ENCODE data around the gene RAB3B.
"Not testable (repeated sequence)": the region's sequence is repeated elsewhere in the genome, so short reads cannot be mapped to it uniquely, and the experiment has no call there.

Gene RAB3B, protein sequence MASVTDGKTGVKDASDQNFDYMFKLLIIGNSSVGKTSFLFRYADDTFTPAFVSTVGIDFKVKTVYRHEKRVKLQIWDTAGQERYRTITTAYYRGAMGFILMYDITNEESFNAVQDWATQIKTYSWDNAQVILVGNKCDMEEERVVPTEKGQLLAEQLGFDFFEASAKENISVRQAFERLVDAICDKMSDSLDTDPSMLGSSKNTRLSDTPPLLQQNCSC

DNA sequence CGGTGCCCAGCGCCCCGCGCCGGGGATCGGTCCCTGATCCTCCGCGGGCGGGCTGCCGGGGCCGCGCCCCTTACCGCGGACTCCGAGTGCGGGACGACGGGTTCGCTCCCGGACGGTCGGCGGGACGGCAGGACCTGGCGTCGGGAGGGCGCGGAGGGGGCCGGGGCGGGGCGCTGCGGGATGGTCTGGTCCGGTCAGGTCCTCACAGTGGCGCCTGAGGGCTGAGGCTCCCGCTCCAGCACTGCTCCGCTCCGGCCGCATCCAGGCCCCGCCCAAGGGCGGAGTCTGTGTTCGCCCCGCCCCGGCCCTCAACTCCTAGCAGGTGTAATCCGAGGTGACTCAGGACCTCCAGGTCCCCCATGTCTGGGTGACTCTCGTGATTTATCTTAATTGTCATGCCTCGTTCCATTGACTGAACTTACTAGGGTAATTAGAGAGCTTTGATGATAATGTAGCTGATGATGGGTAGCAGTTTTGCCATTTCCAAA, at the start of gene RAB3B:
Gene RAB3B, minus strand, starts transcription at position 223 of the 488 bp plus-strand sequence. CDS start 13,583 bp downstream, outside the sequence.
- DNase-seq (ENCODE audit: low spot score): peak; percentile 82

DNA sequence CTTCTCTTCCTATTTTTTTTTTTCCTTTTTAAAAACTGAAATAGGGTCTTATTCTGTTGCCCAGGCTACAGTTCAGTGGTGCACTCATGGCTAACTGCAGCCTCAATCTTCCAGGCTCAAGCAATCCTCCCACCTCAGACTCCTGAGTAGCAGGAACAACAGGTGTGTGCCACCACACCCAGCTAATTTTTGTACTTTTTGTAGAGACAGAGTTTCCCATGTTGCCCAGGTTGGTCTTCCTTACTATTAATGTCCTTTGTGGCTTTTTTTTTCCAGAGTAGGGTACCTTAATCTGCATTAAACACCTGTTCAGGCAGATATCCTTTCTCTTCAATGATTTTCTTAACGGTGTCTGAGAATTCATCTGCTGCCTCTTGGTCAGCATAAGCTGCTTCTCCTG, 47.4 kb upstream of the RAB3B start:
- DNase-seq (ENCODE audit: low spot score): no peak

DNA sequence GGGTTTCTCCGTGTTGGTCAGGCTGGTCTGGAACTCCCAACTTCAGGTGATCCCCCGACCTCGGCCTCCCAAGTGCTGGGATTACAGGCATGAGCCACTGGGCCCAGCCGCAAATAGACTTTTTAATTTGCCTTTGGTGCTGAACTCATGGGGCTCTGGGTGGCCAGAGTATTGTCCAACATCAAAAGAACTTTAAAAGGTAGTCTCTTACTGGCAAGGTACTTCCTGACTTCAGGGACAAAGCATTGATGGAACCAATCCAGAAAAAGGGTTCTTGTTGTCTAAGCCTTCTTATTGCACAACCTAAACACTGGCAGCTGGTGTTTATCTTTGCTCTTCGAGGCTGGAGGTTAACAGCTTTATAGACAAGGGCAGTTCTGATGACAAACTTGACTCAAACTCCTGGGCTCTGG, 46.9 kb upstream of the RAB3B start:
- no peak for DNase-seq (ENCODE audit: low spot score)

DNA sequence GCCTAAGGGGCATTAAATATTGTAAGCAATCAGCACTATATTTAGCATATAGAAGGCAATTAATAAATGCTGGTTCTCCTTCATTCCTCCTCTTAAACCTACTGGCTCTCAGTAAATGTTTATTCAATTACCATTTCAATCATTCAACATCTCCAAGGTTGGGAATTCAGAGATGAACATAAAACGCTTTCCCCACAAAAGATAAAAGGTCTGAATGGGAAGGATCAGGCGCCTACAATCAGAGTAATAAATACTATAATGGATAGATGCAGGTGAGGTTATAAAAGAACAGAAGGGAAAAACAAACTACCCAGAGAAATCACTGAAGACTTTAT, 43.5 kb upstream of the RAB3B start:
- DNase-seq (ENCODE audit: low spot score): no peak

DNA sequence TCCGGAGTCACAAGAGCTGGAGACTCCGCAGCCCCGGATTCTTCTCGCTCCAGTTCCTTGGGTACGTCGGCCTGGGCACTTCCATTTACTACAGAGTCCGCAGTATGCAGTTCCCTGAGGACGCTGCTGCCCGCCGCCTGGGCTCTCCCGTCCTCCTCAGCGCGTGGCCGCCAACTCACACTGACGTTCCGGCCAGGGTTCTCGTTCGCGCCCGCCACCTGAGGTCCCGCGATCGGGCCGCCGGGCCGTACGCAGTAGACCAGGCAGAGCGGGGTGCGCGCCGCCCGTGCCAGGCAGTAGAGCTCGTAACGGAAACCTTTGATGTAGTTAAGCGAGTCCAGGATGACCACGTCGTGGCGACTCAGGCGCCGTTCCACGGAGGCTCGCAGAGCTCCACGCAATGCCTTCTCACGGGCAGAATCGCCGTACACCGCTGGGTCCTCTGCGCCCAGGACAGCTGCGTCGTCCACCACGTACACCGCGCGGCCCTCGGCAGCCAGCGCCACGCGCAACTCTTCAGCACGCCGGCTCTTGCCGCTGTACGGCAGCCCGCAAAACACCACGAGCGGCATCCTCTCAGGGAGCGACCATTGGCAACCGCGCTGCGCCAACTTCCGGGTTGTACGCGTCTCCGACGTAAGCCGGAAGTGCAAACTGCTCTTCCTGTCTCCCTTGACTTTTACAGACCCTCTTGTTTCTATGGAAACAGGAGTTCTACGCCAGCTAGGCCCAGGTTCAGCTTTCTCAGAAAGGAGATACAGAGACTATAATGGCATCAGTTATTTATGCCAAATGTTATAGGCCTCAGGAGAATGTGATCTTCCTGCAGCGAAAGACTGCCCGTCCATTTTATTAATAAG, 42.9 kb upstream of the RAB3B start, which contains the start of gene KTI12:
Gene KTI12, minus strand, starts transcription at position 621 of the 860 bp plus-strand sequence. Its CDS starts 49 bp downstream, at position 572.
- DNase-seq (ENCODE audit: low spot score): peak; percentile 87

DNA sequence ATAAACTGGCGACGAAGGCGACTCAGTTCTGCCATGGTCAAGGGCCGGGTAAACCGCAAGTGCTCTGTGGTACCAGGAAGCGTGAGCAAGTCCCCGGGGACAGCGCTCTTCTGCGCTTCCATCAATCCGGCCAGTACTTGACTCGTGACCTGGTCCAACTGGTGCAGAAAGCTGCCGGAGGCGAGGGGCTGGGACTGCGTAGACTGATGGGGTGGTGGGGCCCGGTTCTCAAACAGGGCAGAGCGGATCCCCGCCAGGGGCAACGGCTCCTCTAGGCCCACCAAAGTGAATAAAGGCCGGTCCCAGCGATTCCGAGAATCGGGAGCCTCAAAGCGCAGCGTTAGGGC, 42.3 kb upstream of the RAB3B start:
- DNase-seq (ENCODE audit: low spot score): no peak

DNA sequence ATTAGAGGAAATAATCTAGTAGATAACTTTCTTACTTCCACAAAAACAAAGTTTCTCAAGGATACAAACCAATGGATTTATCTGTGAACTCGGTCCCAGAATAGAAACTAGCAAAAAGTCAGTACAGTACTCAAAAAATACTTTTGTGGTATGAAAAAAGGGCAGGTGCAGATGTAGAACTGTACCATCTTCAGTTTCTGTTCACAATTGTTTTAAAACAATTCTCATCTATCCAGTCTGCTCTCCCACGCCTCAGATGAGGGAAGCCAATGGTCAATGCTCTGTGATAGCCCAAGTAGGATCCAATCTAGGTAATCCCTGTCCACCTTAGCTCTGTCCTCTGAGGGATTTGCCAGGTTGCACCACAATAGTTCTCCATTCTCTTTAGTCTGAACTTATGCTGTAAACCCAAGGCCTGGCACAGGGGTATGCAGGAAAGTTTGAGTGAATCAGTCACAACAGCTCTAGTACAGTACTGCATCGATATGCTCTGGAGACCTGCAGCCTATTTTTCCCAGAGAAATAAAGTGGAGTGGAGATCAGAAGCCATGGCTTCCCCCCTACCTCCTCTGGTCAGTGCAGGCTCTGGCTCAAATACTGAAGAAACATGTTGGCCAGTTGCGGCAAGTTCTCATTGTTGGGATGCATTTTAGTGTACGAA, 41.8 kb upstream of the RAB3B start:
- DNase-seq (ENCODE audit: low spot score): no peak

DNA sequence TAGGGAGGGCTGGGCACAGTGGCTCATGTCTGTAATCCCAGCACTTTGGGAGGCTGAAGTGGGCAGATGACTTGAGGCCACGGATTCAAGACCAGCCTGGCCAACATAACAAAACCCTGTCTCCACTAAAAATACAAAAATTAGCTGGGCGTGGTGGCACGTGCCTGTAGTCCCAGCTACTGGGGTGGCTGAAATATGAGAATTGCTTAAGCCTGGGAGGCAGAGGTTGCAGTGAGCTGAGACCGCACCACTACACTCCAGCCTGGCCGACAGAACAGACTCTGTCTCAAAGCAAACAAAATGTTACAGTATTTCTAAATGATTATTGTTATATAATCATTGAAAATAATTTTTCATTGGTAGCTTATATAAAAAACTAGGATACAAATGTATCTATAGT, 38.3 kb upstream of the RAB3B start:
- DNase-seq (ENCODE audit: low spot score): not testable (repeated sequence)

DNA sequence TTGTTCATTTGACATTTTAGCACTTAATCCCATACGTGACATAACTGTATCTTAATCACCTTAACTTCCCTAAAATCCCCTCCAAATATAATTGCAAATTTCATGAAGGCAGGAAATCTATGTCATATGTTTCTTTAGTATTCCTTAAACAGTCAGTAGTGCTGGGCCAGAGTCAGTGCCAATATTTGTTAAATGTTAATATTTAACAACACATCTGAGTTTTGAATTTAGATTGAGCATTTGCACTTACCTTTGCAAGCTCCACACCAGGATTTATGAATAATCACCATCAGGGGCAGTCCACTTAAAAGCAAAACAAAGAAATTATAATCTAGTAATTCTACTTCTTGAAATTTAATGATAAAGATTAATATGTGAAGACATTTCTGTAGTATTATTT, 37.8 kb upstream of the RAB3B start:
- no peak for DNase-seq (ENCODE audit: low spot score)

DNA sequence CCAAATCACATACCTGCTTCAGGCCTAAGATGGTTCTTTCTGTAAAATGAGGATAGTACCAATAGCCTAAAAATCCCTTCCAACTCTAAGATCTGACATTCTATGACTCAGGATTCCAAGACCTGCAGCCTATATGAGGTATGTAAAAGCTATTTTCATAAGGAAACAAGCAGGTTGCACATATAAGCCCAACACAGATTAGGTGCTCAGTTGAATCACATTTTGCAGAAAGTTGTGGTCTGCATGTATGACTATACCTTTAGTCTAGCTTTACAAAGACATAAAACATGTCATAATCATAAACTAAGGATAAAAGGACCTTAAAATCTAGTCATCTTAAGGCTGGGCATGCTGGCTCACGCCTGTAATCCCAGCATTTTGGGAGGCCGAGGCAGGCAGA, 35.8 kb upstream of the RAB3B start:
- no peak for DNase-seq (ENCODE audit: low spot score)

DNA sequence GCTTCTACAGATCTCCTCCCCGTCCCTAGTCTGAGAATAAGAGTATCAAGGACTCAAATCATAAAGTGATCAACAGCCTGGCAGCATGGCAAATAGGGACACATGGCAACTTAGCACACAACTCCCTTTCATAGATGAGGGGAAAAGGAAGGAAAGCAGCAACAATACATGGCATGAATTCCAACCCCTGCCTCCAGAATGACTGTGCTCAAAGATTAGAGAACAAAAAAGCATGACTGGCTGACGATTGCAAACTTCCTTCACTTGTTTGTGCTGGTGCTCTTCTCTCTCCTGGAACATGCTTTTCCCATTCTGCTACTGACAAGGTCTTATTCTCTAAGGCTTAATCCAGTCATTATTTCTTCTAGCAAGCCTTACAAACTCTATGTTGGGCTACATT, 31.6 kb upstream of the RAB3B start:
- DNase-seq (ENCODE audit: low spot score): no peak

DNA sequence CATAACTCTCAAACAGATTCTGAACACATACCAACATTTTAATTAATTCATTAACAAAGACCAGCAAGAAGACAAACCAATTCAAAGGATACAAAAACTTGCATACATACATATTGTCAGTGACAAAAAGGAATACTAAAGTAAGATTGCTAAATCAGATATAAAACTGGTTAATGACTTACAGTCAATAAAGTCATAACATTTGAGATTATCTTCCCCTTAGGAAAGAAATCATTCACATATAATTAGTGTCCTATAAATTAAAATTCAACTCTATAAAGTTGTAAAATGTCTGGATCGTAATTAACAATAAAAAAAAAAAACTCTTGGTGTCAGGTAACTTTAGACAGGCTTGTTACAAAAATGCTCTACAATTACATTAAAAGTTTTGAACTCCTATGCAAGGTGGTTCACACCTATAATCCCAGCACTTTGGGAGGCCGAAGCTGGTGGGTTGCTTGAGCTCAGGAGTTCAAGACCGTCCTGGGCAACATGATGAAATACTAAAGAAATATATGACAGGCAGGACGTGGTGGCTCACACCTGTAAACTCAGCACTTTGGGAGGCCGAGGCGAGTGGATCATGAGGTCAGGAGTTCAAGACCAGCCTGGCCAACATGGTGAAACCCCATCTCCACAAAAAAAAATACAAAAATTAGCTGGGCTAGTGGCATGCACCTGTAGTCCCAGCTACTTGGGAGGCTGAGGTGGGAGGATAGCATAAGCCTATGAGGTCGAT, 17.7 kb upstream of the RAB3B start:
- no peak for DNase-seq (ENCODE audit: low spot score)

DNA sequence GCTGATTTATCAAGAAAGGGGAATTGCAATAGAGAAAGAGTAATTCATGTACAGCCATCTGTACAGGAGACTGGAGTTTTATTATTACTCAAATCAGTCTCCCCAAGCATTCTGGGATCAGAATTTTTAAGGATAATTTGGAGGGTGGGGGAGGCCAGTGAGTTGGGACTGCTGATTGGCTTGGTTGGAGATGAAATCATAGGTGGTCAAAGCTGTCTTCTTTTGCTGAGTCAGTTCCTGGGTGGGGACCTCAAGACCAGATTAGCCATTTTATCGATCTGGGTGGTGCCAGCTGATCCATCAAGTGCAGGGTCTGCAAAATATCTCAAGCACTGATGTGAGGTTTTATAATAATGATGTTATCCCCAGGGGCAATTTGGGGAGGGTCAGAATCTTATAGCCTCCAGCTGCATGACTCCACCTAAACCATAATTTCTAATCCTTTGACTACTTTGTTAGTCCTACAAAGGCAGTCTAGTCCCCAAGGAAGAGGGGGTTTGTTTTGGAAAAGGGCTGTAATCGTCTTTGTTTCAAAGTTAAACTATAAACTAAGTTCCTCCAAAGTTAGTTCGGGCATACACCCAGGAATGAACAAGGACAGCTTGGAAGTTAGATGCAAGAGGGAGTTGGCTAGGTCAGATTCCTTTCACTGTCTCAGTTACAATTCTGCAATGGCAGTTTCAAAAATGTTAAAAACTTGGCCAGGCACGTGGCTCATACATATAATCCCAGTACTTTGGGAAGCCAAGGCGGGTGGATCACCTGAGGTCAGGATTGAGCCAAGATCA, 16.9 kb upstream of the RAB3B start:
- no peak for DNase-seq (ENCODE audit: low spot score)

DNA sequence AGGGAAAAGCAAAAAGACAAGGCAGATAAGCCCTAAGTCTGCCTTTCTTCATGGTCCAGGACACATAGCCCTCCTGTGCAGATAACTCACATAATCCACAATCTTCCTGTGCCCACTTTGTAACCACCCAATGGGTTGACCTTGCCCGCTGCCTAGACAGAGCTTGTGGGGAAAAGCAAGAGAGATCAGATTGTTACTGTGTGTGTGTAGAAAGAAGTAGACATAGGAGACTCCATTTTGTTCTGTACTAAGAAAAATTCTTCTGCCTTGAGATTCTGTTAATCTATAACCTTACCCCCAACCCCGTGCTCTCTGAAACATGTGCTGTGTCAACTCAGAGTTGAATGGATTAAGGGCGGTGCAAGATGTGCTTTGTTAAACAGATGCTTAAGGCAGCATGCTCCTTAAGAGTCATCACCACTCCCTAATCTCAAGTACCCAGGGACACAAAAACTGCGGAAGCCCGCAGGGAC, 15.6 kb upstream of the RAB3B start:
- not testable (repeated sequence) for DNase-seq (ENCODE audit: low spot score)

DNA sequence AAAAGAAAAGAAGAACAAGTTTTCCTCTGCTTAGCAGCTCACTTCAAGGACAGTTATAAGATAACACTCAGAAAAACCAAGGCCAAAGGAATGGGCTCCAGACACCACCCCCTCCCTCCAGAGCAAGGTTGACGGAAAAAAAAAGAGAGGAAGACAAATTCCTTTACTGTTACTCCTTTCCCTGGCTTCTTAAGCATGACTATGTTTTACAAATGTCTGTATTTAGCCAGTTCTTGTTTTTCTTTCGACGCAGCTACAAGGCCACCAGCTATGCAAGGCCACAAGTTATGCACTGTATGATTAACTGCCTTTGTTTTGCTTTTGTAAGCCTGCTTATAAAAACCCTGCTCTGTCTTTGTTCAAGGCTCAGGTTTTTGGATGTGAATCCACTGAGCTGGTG, 15.0 kb upstream of the RAB3B start:
- DNase-seq (ENCODE audit: low spot score): not testable (repeated sequence)

DNA sequence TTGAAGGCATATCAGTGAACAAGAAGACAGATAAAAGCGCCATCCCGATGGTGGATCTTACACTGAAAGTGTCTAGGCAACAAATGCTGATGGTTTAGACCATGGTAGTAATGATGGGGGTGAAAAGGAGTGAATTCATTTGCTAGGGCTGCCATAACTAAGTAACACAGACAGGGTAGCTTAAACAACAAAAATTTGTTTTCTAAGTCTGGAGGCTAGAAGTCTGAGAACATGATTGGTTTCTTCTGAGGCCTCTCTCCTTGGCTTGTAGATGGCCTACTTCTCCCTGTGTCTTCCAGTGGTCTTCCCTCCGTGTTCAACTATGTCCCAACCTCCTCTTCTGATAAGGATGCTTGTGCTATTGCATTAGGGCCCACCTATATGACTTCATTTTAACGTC, 13.4 kb upstream of the RAB3B start:
- no peak for DNase-seq (ENCODE audit: low spot score)

DNA sequence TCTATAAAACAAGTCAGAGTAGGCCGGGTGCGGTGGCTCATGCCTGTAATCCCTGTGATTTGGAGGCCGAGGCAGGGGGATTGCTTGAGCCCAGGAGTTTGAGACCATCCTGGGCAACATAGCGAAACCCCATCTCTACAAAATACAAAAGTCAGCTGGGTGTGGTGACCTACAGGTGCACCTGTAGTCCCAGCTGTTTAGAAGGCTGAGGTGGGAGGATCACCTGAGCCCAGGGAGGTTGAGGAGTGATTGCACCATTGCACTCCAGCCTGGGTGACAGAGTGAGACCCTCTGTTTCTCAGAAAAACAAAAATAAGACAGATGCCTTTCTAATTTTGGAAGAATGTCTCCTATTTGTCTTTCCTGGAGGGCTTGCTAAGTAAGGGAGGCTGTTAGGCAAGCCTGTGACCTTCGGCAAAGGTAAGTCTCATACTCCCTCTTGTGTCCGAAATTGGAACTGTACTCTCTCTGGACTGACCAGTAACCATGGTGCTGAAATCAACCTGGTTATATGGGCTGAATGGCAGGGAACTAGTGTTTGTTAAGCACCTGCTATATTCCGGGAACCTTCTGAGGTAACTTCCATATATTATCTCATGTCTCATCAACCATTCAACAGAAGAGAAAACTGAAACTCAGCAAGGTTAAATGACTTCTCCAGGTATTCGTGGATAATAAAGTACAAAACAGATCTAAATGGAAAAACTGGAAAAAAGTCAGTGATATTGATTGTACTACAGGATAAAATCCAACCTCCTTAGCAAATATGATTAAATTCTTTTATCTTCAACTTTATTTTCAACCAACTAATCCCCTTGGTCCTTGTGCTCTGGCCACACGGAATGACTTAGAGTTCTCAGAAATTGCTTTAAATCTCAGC, 11.8 kb upstream of the RAB3B start:
- peak; percentile 80 for DNase-seq (ENCODE audit: low spot score)

DNA sequence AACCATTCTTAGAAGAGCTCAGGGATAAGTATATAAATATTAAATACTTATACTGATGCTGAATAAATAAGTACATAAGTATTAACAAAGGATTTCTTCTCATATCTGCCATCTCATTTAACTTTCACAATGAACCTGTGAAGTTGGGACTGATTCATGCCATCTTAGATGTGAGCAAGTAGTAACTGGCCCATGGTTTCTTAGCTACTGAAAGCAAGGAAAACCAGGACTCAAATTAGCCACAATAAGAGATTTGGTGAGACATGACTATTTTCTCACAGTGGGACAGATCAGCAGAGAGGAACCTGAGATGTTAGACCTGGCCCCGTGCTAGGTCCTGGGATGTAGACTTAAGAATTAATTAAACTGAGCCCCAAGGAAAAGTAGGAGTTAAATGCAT, 8.2 kb upstream of the RAB3B start:
- no peak for DNase-seq (ENCODE audit: low spot score)

DNA sequence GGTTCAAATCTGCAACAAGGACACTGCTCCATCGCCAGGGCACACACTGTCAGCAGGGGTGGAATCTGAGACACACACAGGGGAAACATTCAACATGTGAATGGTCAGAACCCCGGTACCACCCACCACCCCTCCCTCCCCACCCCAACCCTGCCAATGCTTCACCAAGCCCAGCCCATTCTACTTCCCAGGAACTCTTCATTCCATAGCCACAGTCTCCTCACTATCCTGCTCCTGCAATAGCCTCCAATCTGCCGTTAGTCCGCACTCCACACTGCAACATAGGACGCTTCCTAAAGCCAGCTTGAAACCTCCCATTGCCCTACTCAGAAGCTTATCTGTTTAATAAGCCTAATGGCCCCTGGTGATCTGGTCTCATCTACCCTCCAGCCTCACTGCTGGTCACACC, 7.5 kb upstream of the RAB3B start:
- no peak for DNase-seq (ENCODE audit: low spot score)

Data from CD4-positive, alpha-beta T cell treated with Interleukin-2 at 100 ng/mL for 4 hours (primary cell).